HepG2 (cell line): ENCODE data around the gene HEXIM1. TPM values are rescaled to one million over a fixed set of nuclear protein-coding genes. Genes with fewer than 3 reads are reported as not detected.

Experiments
- CAMTA2 ChIP-seq: sonication (generic); formaldehyde crosslinking; IDR thresholded peaks from 2 replicates; pipeline ENCODE4 v1.4.0; 2020; ENCODE audit warnings: mild to moderate bottlenecking, missing genetic modification reagents, borderline replicate concordance
- MAFG ChIP-seq: sonication (generic); formaldehyde crosslinking; IDR thresholded peaks from 2 replicates; pipeline ENCODE4 v1.5.1; 2020; ENCODE audit warnings: mild to moderate bottlenecking, missing genetic modification reagents
- MLLT10 ChIP-seq: sonication (generic); formaldehyde crosslinking; IDR thresholded peaks from 2 replicates; pipeline ENCODE4 v1.4.0; 2020; ENCODE audit warnings: missing genetic modification reagents
- ZBTB38 ChIP-seq: sonication (generic); formaldehyde crosslinking; IDR thresholded peaks from 2 replicates; pipeline ENCODE4 v1.5.1; 2020; ENCODE audit warnings: mild to moderate bottlenecking, missing genetic modification reagents
- ZNF484 ChIP-seq: sonication (generic); formaldehyde crosslinking; IDR thresholded peaks from 2 replicates; pipeline ENCODE4 v1.5.1; 2020; ENCODE audit warnings: mild to moderate bottlenecking, low read depth, missing genetic modification reagents, borderline replicate concordance
- ZNF577 ChIP-seq: sonication (generic); formaldehyde crosslinking; IDR thresholded peaks from 2 replicates; pipeline ENCODE4 v1.4.0; 2020; ENCODE audit warnings: mild to moderate bottlenecking, low read depth, missing genetic modification reagents, borderline replicate concordance
- ZNF775 ChIP-seq: sonication (generic); formaldehyde crosslinking; IDR thresholded peaks from 2 replicates; pipeline ENCODE4 v1.4.0; 2020; ENCODE audit warnings: missing genetic modification reagents, mild to moderate bottlenecking, moderate library complexity, borderline replicate concordance
- ZNF776 ChIP-seq: sonication (generic); formaldehyde crosslinking; IDR thresholded peaks from 2 replicates; pipeline ENCODE4 v1.4.0; 2020; ENCODE audit warnings: mild to moderate bottlenecking, missing genetic modification reagents
- ZNF781 ChIP-seq: sonication (generic); formaldehyde crosslinking; IDR thresholded peaks from 2 replicates; pipeline ENCODE4 v1.5.1; 2020; ENCODE audit warnings: borderline replicate concordance, mild to moderate bottlenecking, missing genetic modification reagents; ENCODE audit errors: not compliant biosample characterization
- ZNF816 ChIP-seq: sonication (generic); formaldehyde crosslinking; IDR thresholded peaks from 2 replicates; pipeline ENCODE4 v1.8.0; 2022; ENCODE audit warnings: missing genetic modification reagents, mild to moderate bottlenecking, borderline replicate concordance
- polyA plus RNA-seq, 8 experiments: library from polyadenylated mRNA; depleted of rRNA in 3 of 8; stranded (reverse) in 7 of 8; unstranded in 1 of 8; fragments of >200 nt; fragmentation: Illumina TruSeq in 4 of 8; extraction: Trizol in 4 of 8; gene quantifications; 2 replicates each; pipeline versions ENCODE4 v1.2.1 to v1.2.3, GENCODE V29; 2011 to 2016; ENCODE audit warnings: low read depth in 4 of 8, missing spikeins in 1 of 8, mixed read lengths in 1 of 8; ENCODE audit not compliant: insufficient read depth in 1 of 8
- total RNA-seq, 5 experiments: library from RNA; depleted of rRNA; stranded (reverse); fragments of >200 nt; fragmentation: Illumina TruSeq; extraction: Trizol; gene quantifications; 2 replicates each; pipeline ENCODE4 v1.2.3, GENCODE V29; 2016; ENCODE audit warnings: low read depth in 1 of 5
- TF ChIP-seq, protein P1 (sequence below), 2 experiments: sonication (generic) in 1 of 2; formaldehyde crosslinking in 1 of 2; IDR thresholded peaks; 2 replicates each; pipeline versions ENCODE4 v1.5.1 to v1.6.1; 2011 to 2020; ENCODE audit warnings: borderline replicate concordance in 1 of 2, low read depth in 1 of 2, low read length in 1 of 2, mild to moderate bottlenecking in 1 of 2, missing genetic modification reagents in 1 of 2, moderate library complexity in 1 of 2
- TF ChIP-seq, protein P2 (sequence below): sonication (generic); formaldehyde crosslinking; IDR thresholded peaks from 2 replicates; pipeline ENCODE4 v1.4.0; 2020; ENCODE audit warnings: mild to moderate bottlenecking, missing genetic modification reagents
- TF ChIP-seq, protein P3 (sequence below): sonication (generic); formaldehyde crosslinking; IDR thresholded peaks from 2 replicates; pipeline ENCODE4 v1.8.0; 2022; ENCODE audit warnings: missing genetic modification reagents, mild to moderate bottlenecking, inconsistent platforms, borderline replicate concordance
- TF ChIP-seq, protein P4 (sequence below): conservative IDR thresholded peaks from 2 replicates; pipeline ENCODE4 v1.6.1; 2018; ENCODE audit warnings: missing genetic modification reagents
- TF ChIP-seq, protein P5 (sequence below): IDR thresholded peaks from 2 replicates; pipeline ENCODE4 v1.6.1; 2016; ENCODE audit warnings: mild to moderate bottlenecking, missing biosample characterization, missing genetic modification reagents
- TF ChIP-seq, protein P6 (sequence below): sonication (generic); formaldehyde crosslinking; IDR thresholded peaks from 2 replicates; pipeline ENCODE4 v1.4.0; 2020; ENCODE audit warnings: missing genetic modification reagents, borderline replicate concordance

The HEXIM1 gene
- total and polyA plus RNA-seq, 2 of the 13 experiments (the other 11 are each of a cell fraction or from before 2014, with no cell fraction given), result 10.5 to 16.6 TPM

DNA sequence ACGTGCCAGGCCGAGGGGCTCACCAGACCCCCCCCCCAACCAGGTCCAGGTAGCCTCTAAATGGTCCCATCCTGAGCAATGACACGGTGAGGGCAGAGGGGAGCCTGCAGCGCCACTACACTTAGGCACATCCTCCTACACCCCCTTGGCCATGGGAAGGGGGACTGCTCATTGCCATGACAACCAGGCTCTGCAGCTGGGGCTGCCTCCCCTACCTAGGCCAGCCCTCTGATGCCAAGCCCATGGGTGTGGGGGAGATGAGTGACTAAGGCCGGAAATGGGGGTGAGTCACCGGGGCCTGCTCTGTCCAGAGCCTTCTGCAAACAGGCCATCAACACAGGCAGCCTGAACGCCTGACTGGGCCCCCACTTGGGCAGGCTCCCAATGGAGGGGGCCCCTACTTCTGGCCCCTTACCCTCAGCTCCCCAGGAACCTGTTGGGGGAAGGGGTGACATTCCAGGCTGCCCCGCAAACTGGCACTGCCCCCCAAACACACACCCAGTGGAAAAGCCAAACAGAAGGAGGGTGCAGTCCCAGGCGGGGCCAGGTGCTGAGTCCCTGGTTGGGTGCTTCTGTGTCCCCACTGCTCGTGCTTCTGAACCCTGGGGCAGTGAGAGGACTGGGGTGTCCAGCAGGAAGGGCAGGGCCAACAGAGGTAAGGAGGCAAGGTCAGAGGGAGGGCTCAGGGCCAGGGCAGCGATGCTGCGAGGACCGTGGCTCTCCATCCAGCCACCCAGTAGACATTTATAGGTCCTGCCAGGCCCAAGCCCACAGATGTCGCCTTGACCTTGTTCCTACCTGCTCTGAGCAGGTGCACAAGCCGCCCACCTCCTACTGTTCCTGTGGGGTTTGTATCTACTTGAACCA is 24.1 kb upstream of the HEXIM1 start (continued):
- TF ChIP-seq, protein P1, sequence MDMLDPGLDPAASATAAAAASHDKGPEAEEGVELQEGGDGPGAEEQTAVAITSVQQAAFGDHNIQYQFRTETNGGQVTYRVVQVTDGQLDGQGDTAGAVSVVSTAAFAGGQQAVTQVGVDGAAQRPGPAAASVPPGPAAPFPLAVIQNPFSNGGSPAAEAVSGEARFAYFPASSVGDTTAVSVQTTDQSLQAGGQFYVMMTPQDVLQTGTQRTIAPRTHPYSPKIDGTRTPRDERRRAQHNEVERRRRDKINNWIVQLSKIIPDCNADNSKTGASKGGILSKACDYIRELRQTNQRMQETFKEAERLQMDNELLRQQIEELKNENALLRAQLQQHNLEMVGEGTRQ (IDR thresholded peaks at IDR 0.05; ENCODE audit: low read depth, low read length), result no peak
- TF ChIP-seq, protein P1 (CRISPR knock-in tag; IDR thresholded peaks at IDR 0.05; ENCODE audit: borderline replicate concordance), result no peak
- TF ChIP-seq ZBTB38 (CRISPR knock-in tag) (peak; percentile 66; the same call in 1 of the 2 replicates), MAFG (no peak), CAMTA2 (CRISPR knock-in tag) (peak; percentile 34; the same call in 1 of the 2 replicates), ZNF776 (CRISPR knock-in tag) (peak; percentile 88; the same call in 1 of the 2 replicates), ZNF781 (CRISPR knock-in tag) (no peak), ZNF775 (CRISPR knock-in tag) (no peak), ZNF577 (CRISPR knock-in tag) (no peak), MLLT10 (CRISPR knock-in tag) (no peak), ZNF484 (CRISPR knock-in tag) (no peak), ZNF816 (0 out of 2 replicates have a peak, but pooled peaks have one; percentile 49)
- TF ChIP-seq, protein P2, sequence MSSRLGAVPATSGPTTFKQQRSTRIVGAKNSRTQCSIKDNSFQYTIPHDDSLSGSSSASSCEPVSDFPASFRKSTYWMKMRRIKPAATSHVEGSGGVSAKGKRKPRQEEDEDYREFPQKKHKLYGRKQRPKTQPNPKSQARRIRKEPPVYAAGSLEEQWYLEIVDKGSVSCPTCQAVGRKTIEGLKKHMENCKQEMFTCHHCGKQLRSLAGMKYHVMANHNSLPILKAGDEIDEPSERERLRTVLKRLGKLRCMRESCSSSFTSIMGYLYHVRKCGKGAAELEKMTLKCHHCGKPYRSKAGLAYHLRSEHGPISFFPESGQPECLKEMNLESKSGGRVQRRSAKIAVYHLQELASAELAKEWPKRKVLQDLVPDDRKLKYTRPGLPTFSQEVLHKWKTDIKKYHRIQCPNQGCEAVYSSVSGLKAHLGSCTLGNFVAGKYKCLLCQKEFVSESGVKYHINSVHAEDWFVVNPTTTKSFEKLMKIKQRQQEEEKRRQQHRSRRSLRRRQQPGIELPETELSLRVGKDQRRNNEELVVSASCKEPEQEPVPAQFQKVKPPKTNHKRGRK (CRISPR knock-in tag), result no peak
- TF ChIP-seq, protein P3, sequence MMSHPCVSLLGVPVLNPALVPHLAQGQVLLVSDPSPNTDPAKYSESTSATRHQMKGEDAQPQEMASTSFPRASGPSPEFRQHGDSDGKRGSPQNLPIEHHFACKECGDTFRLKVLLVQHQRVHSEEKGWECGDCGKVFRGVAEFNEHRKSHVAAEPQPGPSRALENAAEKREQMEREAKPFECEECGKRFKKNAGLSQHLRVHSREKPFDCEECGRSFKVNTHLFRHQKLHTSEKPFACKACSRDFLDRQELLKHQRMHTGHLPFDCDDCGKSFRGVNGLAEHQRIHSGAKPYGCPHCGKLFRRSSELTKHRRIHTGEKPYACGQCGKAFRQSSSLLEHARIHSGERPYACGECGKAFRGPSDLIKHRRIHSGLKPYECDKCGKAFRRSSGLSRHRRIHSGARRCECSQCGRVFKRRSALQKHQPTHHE (CRISPR knock-in tag), result no peak
- TF ChIP-seq, protein P4, sequence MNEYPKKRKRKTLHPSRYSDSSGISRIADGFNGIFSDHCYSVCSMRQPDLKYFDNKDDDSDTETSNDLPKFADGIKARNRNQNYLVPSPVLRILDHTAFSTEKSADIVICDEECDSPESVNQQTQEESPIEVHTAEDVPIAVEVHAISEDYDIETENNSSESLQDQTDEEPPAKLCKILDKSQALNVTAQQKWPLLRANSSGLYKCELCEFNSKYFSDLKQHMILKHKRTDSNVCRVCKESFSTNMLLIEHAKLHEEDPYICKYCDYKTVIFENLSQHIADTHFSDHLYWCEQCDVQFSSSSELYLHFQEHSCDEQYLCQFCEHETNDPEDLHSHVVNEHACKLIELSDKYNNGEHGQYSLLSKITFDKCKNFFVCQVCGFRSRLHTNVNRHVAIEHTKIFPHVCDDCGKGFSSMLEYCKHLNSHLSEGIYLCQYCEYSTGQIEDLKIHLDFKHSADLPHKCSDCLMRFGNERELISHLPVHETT (CRISPR knock-in tag), result no peak
- TF ChIP-seq, protein P5, sequence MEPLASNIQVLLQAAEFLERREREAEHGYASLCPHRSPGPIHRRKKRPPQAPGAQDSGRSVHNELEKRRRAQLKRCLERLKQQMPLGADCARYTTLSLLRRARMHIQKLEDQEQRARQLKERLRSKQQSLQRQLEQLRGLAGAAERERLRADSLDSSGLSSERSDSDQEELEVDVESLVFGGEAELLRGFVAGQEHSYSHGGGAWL (CRISPR knock-in tag), result no peak; the same call in 1 of the 2 replicates
- TF ChIP-seq, protein P6, sequence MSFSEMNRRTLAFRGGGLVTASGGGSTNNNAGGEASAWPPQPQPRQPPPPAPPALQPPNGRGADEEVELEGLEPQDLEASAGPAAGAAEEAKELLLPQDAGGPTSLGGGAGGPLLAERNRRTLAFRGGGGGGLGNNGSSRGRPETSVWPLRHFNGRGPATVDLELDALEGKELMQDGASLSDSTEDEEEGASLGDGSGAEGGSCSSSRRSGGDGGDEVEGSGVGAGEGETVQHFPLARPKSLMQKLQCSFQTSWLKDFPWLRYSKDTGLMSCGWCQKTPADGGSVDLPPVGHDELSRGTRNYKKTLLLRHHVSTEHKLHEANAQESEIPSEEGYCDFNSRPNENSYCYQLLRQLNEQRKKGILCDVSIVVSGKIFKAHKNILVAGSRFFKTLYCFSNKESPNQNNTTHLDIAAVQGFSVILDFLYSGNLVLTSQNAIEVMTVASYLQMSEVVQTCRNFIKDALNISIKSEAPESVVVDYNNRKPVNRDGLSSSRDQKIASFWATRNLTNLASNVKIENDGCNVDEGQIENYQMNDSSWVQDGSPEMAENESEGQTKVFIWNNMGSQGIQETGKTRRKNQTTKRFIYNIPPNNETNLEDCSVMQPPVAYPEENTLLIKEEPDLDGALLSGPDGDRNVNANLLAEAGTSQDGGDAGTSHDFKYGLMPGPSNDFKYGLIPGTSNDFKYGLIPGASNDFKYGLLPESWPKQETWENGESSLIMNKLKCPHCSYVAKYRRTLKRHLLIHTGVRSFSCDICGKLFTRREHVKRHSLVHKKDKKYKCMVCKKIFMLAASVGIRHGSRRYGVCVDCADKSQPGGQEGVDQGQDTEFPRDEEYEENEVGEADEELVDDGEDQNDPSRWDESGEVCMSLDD, result peak; percentile 98; the same call in 1 of the 2 replicates
